Activated CD4-positive, CD25-positive, alpha-beta regulatory T cell (primary cell): ENCODE data around the gene UGT3A2.
"Not testable (repeated sequence)": the region's sequence is repeated elsewhere in the genome, so short reads cannot be mapped to it uniquely, and the experiment has no call there.

Experiments used
- DNase-seq, 4 experiments: peaks; one replicate each; lab custom pipeline; 2025; lab: John Stamatoyannopoulos, UW

Gene UGT3A2

DNA sequence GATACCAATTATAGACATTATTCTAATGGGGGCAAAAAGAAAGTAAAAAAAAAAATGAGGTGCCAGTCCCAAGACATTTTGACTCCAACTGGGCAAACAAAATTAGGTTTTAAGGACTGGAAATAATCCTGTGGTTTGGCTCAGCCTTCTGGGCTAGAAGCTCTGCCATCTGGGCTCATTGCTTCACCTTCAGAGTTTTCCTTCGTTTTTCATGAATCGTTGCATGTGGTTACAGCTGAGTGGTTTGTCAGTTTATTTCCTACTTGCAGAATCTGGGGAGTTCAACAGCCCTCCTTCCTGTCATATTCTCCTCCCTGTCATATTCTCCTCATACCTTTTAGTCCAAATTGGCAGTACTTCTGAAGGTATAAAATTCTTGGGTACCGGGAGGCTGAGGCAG, 12.0 kb downstream of the UGT3A2 start:
- DNase-seq, result no peak

GRCh38 chr5:36052538-36052937, 14.1 kb downstream of the UGT3A2 start:
- DNase-seq, result no peak

- no peak for DNase-seq
Measured at GRCh38 chr5:36049949-36050348, 16.7 kb downstream of the UGT3A2 start.

DNA sequence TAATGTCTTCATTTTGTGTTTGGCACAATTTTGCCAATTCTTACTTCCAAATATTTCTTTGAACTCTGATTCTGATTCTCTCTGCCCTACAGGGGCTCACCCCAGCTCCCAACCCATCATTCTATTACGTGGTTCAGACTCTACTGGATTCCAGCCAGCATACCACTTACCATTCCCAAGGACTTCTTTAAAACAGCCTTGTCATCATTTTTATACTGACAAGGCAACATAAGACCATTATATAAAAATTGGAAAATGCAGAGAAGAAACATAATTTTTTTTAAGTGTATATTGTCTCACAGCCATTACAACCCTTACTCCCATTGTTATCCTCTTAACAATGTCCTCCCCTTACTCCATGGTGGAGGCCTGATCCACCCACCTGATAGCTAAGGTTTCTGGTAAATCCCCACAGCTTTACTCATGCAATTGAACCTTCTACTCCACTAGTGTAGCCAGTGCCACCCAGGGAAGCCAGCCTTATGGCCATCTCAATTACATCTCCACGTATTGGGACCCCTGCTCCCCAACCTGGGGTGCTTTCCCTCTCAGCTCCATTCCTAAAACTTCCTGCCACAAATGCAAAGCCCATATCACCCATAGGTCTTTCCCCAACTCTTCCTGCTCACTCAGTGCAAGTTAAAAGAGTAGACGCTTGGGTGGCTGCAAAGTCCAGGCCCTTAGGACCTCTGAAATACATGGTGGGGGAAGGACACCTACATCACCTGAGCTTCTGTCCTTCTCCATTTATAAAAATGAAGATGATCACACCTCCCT, 19.1 kb downstream of the UGT3A2 start:
- DNase-seq, result no peak

- no peak for DNase-seq
Measured at GRCh38 chr5:36045895-36046294, 20.8 kb downstream of the UGT3A2 start.

DNA sequence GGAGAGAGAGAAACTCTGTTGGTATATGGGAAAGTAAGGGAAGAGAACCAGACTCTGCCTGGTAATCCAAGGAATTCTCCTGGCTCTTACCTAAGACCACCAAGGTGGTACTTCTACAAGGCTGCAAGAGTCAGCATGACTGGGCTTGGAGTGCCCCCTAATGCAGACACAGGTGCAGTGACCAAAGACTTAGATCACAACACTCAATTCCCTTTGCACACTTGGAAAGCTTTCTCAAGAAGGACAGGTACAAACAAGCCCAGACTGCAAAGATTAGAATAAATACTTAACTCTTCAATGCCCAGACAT, 25.2 kb downstream of the UGT3A2 start:
- no peak for DNase-seq

DNA sequence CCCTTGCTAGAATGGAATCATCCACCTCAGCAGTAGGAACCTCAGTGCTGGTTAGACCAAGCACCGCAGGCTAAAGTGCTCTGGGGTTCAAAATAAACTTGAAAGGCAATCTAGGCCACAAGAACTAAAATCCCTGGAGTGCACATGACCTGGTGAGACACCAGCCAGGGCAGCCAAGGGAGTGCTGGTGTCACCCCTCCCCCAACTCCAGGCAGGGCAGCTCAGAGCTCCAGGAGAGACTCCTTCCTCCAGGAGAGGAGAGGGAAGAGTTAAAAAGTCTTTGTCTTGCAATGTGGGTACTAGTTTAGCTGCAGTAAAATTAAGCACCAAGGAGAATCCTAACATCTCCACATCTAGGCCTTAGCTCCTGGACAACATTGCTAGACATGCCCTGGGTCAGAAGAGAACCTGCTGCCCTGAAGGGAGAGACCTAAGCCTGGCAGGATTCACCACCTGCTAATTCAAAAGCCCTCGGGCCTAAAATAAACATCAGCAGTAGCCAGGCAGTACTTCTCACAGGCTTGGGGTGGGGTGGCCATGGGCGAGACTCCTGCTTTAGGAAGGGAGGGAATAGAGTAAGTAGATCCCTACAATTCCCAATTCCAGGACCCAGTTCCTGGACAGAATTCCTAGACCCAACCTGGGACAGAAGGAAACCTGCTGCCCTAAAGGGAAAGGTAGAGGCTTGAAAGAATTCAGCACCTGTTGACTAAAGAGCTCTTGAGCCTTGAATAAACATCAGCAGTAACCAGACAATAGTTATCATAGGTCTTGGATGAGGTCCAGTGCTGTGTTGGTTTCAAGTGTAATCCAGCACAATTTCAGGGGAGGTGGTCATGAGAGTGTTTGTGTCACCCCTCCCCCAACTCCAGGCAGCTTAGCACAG, 25.8 kb downstream of the UGT3A2 start:
- no peak for DNase-seq

DNA sequence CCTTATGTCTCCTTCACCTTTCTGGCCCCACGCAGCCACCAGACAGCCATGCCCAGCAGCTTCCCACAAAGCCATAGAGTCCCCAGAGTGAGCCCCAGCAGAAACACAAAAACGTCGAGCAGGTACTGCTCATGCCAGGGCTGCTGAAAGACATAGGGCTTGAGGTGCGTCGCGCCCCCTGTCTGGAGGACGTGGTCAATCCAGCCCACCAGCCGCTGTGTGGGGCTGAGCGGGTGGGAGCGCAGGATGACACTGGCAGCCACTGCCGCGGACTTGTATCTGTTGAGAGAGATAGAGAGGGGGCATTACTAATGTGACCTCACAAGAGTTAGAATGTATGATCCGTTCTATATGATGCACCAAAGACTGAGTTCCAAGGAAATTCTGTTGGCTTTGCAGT, 31.0 kb downstream of the UGT3A2 start:
- DNase-seq, result no peak

DNA sequence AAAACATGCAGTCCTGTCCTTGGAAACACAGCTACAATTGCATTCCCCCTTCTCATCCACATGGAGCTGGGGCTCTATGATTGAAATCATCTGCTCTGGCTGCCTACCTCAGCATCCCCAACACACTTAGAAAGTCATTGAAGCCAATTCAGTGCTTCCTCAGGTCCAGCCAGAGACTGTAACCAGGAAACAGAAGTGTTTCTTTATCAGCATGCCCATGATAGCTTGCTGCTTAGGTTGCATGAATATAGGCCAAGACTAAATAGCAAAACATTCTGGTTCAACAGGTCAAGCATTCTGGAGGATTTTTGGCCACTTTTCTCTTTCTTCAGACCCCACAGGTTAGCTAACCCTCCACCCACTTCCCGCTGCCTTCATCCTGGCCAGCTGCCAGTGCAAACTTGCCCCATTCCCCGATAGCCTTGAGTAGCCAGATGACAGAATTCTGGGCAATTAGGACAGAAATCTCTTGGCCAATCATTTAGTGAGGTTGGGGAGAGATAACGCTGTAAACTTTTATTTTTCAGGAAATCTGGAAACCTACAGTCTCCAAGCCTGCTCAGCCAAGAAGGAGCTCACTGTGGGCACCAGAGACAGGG, 32.0 kb downstream of the UGT3A2 start:
- not testable (repeated sequence) for DNase-seq

DNA sequence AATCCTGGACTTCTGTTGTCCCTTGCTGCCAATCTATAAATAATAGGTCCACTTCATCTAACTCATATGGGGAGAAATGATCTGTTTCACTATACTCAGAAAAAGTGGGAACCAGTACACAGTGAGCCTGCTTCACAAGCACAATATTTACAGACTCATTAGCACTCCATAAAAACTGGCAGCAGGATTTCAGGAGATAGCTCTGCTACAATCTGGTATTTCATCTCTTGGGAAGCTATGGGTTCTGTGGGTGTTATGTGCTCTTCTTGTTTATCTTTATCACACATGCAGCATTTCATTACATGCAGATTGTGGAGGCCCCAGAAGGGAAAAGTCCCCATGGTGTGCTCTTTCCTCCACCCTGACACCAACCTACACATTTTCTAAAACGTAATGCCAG, 33.2 kb downstream of the UGT3A2 start:
- DNase-seq, result no peak

DNA sequence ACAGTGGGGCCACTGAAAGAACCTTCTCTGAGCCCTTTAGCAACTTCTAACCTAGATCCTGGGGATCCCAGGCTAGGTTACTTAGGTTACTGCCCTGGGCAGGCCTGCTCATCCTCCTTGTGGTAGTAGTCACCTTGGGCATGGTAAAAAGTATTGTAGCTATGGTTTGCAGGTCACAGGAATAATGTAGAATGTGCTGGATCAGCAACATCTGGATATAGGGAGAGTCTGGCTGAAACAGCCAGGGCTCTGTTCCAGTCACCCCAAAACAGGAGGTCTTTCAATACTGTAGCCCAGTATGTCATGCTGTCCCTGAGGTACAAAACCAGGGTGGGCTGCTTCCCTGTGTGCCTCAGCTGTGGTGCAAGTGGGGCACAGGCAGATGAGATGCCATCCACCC, 33.6 kb downstream of the UGT3A2 start:
- no peak for DNase-seq

DNA sequence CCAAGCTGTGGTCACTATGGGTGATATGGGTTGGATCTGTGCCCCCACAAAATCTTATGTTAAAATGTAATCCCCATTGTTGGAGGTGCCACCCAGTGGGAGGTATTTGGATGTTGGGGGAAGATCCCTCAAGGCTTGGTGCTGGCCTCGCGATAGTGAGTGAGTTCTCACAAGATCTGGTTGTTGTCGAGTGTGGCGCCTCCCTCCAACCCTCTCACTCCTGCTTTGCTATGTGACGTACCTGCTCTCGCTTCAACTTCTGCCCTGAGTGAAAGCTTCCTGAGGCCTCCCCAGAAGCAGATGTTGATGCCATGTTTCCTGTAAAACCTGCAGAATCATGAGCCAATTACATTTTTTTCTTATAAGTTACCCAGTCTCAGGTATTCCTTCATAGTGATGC, 35.5 kb downstream of the UGT3A2 start:
- no peak for DNase-seq

DNA sequence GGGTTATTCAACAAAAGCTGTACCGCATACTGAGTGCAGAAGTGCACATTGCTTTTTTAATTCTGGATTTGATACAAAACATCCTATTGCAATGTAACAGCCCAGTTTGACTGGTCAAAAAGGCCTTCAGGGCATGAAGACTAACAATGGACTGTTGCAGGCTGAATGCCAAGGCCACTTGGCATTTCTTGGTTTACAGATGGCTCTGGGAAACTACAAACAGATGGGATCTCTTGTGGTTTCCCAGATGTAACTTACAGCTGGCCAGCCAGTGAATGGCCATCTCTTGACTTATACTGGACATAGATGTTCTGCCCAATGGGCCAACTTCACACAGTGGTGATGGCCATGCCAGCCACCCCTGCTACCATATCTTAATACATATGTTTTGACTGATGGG, 36.8 kb downstream of the UGT3A2 start:
- no peak for DNase-seq

- no peak for DNase-seq
Measured at GRCh38 chr5:36028816-36029465, 37.7 kb downstream of the UGT3A2 start.

GRCh38 chr5:36027711-36028110, 39.0 kb downstream of the UGT3A2 start:
- no peak for DNase-seq

- no peak for DNase-seq
Measured at GRCh38 chr5:36026706-36027465, 39.8 kb downstream of the UGT3A2 start.

GRCh38 chr5:36022246-36022645, 44.4 kb downstream of the UGT3A2 start:
- not testable (repeated sequence) for DNase-seq

- not testable (repeated sequence) for DNase-seq
Measured at GRCh38 chr5:36019584-36019983, 47.1 kb downstream of the UGT3A2 start.

DNA sequence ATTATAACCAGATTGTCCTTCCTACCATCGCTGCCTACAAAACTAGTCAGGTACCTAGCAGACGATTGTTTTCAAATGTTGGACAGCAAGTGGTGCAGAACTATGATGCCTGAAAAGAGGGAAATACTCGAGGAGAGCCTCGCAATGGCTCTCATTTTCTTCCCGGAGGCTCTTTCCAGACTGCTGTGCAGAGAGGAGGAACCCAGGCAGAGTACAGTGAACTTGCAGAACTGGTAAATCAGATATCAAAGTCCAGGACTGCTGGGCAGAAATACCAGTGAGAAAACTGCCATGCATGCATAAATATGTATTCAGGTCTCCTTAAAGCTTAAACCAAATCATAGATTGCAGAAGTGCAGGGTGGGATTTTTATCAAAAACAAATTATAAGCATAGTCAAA, 49.1 kb downstream of the UGT3A2 start:
- DNase-seq, result no peak

DNA sequence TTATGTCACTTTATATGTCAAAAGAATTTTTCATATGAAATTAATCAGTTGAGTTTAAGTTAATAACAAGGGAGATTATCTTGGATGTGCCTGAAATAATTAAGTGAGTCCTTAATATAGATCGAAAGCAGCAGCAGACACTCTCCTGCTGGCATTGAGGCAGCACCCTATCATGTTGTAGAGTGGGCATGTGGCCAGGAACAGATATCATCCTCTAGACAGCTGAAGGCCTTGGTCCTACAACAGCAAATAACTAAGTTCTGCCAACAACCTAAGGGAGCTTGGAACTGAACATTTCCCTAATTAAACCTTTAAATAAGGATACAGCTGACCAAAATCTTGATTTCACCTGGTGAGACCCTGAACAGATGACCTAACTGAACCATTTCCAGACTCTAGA, 49.7 kb downstream of the UGT3A2 start:
- DNase-seq, result no peak

DNA sequence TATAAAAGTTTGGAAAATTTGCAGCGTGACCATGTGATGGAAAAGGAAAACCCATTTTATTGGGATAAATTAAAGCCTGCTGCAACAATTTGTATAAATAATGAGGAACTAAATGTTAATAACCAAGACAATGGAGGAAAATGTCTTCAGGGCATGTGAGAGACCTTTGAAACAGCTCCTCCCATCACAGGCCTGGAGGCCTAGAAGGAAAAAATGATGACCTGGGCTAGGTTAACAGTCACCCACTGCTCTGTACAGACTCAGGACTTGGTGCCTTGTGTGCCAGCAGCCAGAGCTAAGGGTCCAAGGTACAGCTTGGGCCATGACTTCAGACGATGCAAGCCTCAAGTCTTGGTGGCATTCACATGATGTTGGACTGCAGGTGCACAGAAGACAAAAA, 53.5 kb downstream of the UGT3A2 start:
- no peak for DNase-seq

DNA sequence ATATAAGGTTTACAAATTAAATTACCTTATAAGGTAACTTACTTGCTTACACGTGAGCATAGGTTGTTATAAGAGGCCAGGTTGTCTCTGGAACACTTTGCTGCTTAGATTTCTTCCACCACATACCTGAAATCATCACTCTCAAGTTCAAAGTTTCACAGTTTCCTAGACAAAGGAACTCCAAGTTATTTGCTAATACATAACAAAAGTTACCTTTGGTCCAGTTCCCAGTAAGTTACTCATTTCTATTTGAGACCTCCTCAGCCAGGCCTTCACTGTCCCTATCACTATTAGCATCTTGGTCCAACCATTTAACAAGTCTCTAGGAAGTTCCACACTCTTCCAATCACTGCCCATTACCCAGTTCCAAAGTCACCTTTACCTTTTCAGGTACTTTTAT, 57.0 kb downstream of the UGT3A2 start:
- DNase-seq, result no peak
